ENCODE measurements around the gene SNX10.

The SNX10 gene

GRCh38 chr7:26370011-26370410 is 78.3 kb downstream of the SNX10 start:
- TF ChIP-seq SUZ12 (IDR thresholded peaks at IDR 0.05) = no peak
- TF ChIP-seq ELF4 (IDR thresholded peaks at IDR 0.05) = no peak
- TF ChIP-seq FOXK2 (IDR thresholded peaks at IDR 0.05) = no peak
- no peak for TF ChIP-seq FOXA1 (IDR thresholded peaks at IDR 0.05)
- no peak for TF ChIP-seq SP1 (IDR thresholded peaks at IDR 0.05)
- no peak for TF ChIP-seq FOXM1 (IDR thresholded peaks at IDR 0.05; ENCODE audit: borderline replicate concordance)
- CTCF ChIA-PET = interaction anchor here (0.6 to 2.7 kb wide), 27 partner anchors 9 to 792 kb away, joined by 3 to 23 read pairs (median 3); partner anchors contain the start of genes HOXA3 and HOXA7
- no peak for DNase-seq (ENCODE audit: extremely low spot score)
- POLR2A ChIA-PET = interaction anchor here (1.0 to 1.7 kb wide), 4 partner anchors 29 to 791 kb away, joined by 3 to 7 read pairs (median 3); partner anchors contain the start of gene NFE2L3

DNA sequence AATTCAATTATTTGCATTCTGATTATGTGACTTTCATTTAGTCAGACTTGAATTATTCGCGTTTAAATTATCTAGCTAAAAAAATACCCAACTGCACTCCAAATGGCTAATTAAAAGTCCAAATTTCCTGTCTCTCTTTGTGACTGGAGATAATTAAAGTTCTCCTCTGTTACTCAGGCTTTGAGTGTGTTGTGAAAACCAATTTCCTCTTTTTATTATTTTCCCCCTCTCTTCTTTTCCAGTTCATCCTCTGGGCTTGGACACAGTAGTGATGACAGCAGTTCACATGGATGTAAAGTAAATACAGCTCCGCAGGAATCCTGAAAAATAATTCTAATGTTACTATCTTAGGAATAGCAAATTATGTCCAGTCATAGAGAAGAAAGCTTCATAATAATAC is 80.6 kb downstream of the SNX10 start:
- ChIA-PET CTCF (interaction anchor here (1.4 to 1.7 kb wide), 3 partner anchors 296 to 789 kb away, joined by 3 to 6 read pairs (median 5); no protein-coding TSS in a partner anchor), POLR2A (interaction anchor here (0.9 kb wide), 1 partner anchor 784 kb away, joined by 3 read pairs; the partner anchor contains the start of gene HOXA7)
- DNase-seq (ENCODE audit: extremely low spot score) = no peak
- no peak for TF ChIP-seq SUZ12 (IDR thresholded peaks at IDR 0.05)
- no peak for TF ChIP-seq L3MBTL2 (conservative IDR thresholded peaks at IDR 0.05)
- TF ChIP-seq CTBP1 (IDR thresholded peaks at IDR 0.05; ENCODE audit: borderline replicate concordance) = no peak
- no peak for TF ChIP-seq SP1 (IDR thresholded peaks at IDR 0.05)
- no peak for TF ChIP-seq BHLHE40 (IDR thresholded peaks at IDR 0.05; ENCODE audit: borderline replicate concordance)

DNA sequence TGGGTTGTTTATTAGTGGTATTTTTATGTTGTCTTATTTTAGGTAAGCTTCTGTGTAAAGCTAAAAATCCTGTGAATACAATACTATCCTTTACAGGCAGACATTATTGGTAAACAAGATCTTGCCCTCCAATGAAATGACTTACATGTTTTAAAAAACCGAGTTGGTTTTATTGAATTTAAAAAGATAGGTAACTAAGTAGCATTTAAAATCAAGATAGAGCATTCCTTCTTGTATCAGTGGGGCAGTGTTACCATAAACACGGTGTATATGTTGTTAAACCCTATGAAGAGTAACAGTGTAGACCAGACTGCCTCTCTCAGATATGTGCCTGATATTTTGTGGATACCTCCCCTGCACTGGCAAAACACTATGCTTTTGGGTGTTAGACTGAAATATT is 81.0 kb downstream of the SNX10 start:
- POLR2A ChIA-PET = interaction anchor here (0.9 kb wide), 1 partner anchor 784 kb away, joined by 3 read pairs; the partner anchor contains the start of gene HOXA7
- TF ChIP-seq, protein P1, sequence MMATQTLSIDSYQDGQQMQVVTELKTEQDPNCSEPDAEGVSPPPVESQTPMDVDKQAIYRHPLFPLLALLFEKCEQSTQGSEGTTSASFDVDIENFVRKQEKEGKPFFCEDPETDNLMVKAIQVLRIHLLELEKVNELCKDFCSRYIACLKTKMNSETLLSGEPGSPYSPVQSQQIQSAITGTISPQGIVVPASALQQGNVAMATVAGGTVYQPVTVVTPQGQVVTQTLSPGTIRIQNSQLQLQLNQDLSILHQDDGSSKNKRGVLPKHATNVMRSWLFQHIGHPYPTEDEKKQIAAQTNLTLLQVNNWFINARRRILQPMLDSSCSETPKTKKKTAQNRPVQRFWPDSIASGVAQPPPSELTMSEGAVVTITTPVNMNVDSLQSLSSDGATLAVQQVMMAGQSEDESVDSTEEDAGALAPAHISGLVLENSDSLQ (IDR thresholded peaks at IDR 0.05) = no peak
- TF ChIP-seq SUZ12 (IDR thresholded peaks at IDR 0.05) = no peak
- no peak for TF ChIP-seq NFRKB (IDR thresholded peaks at IDR 0.05)
- TF ChIP-seq ELF4 (IDR thresholded peaks at IDR 0.05) = no peak
- no peak for TF ChIP-seq FOXK2 (IDR thresholded peaks at IDR 0.05)
- no peak for TF ChIP-seq FOXM1 (IDR thresholded peaks at IDR 0.05; ENCODE audit: borderline replicate concordance)
- TF ChIP-seq FOXA1 (IDR thresholded peaks at IDR 0.05) = no peak
- TF ChIP-seq ZNF384 (IDR thresholded peaks at IDR 0.05) = no peak
- no peak for TF ChIP-seq ARNT (IDR thresholded peaks at IDR 0.05)
- no peak for TF ChIP-seq BHLHE40 (IDR thresholded peaks at IDR 0.05; ENCODE audit: borderline replicate concordance)
- no peak for TF ChIP-seq HDGF (IDR thresholded peaks at IDR 0.05; ENCODE audit: borderline replicate concordance)
- TF ChIP-seq LEF1 (IDR thresholded peaks at IDR 0.05; ENCODE audit: borderline replicate concordance) = no peak

DNA sequence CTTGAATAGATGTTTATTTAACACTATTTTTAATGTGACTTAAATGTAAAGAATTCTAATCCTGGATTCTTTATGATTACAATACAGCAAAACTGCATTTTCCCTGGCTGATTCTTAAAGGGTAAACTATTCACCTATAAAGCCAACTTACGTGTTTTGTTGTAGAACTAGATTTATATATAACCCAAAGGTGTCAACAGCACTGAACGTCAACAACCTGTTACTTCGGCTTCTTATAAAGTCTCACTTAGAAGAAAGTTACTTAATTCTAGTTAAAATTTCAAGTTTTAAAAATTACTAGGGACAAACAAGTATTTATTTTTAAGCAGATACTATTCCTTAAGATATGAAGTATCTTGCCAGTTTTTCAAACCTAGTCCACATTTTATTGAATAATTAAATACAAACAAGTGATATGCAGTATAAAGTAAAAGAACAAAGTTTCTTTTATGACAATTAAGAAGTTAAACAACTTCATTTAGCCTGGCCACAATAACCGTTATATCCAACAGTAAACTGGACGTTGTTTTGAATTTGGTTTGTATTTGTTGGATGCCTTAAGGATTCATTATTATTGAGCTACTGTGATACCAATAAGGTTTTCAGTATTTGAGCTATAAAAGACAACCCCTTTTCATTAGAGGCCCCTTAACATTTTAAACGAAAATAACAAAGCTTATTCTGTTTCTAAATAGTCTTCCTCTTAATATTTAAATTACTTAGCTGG is 83.1 kb downstream of the SNX10 start:
- TF ChIP-seq SUZ12 (IDR thresholded peaks at IDR 0.05) (no peak), FOXM1 (IDR thresholded peaks at IDR 0.05; ENCODE audit: borderline replicate concordance) (no peak), L3MBTL2 (conservative IDR thresholded peaks at IDR 0.05) (no peak), ELF4 (IDR thresholded peaks at IDR 0.05) (no peak), ZNF384 (IDR thresholded peaks at IDR 0.05) (no peak), SP1 (IDR thresholded peaks at IDR 0.05) (no peak), FOXK2 (IDR thresholded peaks at IDR 0.05) (no peak), ARNT (IDR thresholded peaks at IDR 0.05) (no peak), FOXA1 (IDR thresholded peaks at IDR 0.05) (no peak), HDGF (IDR thresholded peaks at IDR 0.05; ENCODE audit: borderline replicate concordance) (no peak), NFRKB (IDR thresholded peaks at IDR 0.05) (no peak), TARDBP (IDR thresholded peaks at IDR 0.05) (no peak), CTBP1 (IDR thresholded peaks at IDR 0.05; ENCODE audit: borderline replicate concordance) (no peak), LEF1 (IDR thresholded peaks at IDR 0.05; ENCODE audit: borderline replicate concordance) (no peak), BHLHE40 (IDR thresholded peaks at IDR 0.05; ENCODE audit: borderline replicate concordance) (no peak)
- TF ChIP-seq, protein P1 (IDR thresholded peaks at IDR 0.05) = no peak
- ChIA-PET CTCF (interaction anchor here (0.6 to 1.5 kb wide), 3 partner anchors 10 to 294 kb away, joined by 3 to 4 read pairs (median 3); no protein-coding TSS in a partner anchor), POLR2A (interaction anchor here (1.0 kb wide), 1 partner anchor 173 kb away, joined by 3 read pairs; the partner anchor contains the start of gene CBX3)
- DNase-seq (ENCODE audit: extremely low spot score) = no peak

More for the DNA sequence above, 81.0 kb downstream of the SNX10 start:
- CTCF ChIA-PET = interaction anchor here (1.4 to 1.7 kb wide), 3 partner anchors 295 to 789 kb away, joined by 3 to 6 read pairs (median 5); no protein-coding TSS in a partner anchor
- DNase-seq (ENCODE audit: extremely low spot score) = no peak

- CTCF ChIA-PET = interaction anchor here (1.4 to 1.5 kb wide), 2 partner anchors 11 to 292 kb away, joined by 3 read pairs; no protein-coding TSS in a partner anchor
- TF ChIP-seq LEF1 (IDR thresholded peaks at IDR 0.05; ENCODE audit: borderline replicate concordance) = no peak
- TF ChIP-seq L3MBTL2 (conservative IDR thresholded peaks at IDR 0.05) = no peak
- no peak for TF ChIP-seq FOXM1 (IDR thresholded peaks at IDR 0.05; ENCODE audit: borderline replicate concordance)
- no peak for TF ChIP-seq FOXK2 (IDR thresholded peaks at IDR 0.05)
- no peak for TF ChIP-seq SP1 (IDR thresholded peaks at IDR 0.05)
- no peak for DNase-seq (ENCODE audit: extremely low spot score)
These were observed 84.1 kb downstream of the SNX10 start for GRCh38 chr7:26375726-26376174.

DNA sequence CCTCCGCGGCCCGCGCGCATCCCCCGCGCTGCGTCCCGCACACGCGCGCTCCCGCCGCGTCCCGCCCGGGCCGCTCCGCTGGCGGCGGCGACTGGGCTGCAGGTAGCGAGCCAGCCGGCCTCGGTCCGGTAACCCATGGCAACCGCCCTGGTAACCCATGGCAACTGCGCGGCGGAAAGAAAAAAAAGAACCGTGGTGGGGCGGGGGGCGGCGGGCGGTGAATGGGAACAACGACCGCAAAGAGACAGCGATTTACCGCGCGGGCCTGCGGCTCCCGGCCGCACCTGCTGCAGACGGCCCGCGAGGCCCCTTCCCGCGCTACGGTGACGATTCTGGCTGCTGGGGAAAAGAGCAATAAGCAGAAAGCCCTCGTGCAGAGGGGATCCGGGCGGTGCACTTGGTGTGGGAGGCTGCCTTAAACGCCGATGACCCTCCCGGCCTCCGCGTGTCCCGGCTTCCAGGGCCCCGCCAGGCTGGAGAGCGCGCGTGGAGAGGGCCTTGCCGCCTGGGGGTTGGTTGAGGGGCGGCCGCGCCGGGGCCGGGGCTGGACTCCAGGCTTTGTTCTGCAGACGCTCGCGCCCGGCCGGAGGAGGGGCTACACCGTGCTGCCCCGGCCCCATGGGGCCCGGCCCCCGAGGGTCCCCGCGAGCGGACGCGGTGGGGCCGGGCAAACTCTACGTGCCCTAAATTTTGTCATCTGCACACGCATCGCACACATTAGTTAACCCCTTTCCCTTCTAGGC is 84.7 kb downstream of the SNX10 start:
- DNase-seq (ENCODE audit: extremely low spot score) = peak; percentile 70
- POLR2A ChIA-PET = interaction anchor here (1.0 kb wide), 1 partner anchor 175 kb away, joined by 3 read pairs; the partner anchor contains the start of gene CBX3
- CTCF ChIA-PET = interaction anchor here (1.4 to 1.5 kb wide), 2 partner anchors 11 to 291 kb away, joined by 3 read pairs; no protein-coding TSS in a partner anchor
- no peak for TF ChIP-seq TARDBP (IDR thresholded peaks at IDR 0.05)
- no peak for TF ChIP-seq CTBP1 (IDR thresholded peaks at IDR 0.05; ENCODE audit: borderline replicate concordance)
- TF ChIP-seq, protein P1 (IDR thresholded peaks at IDR 0.05) = no peak
- TF ChIP-seq SUZ12 (IDR thresholded peaks at IDR 0.05) = no peak
- TF ChIP-seq BHLHE40 (IDR thresholded peaks at IDR 0.05; ENCODE audit: borderline replicate concordance) = no peak
- TF ChIP-seq ARNT (IDR thresholded peaks at IDR 0.05) = no peak
- TF ChIP-seq LEF1 (IDR thresholded peaks at IDR 0.05; ENCODE audit: borderline replicate concordance) = 0 out of 2 replicates have a peak, but pooled peaks have one; percentile 42
- TF ChIP-seq FOXM1 (IDR thresholded peaks at IDR 0.05; ENCODE audit: borderline replicate concordance) = no peak
- no peak for TF ChIP-seq NFRKB (IDR thresholded peaks at IDR 0.05)
- TF ChIP-seq ZNF384 (IDR thresholded peaks at IDR 0.05) = peak; percentile 47; the same call in 1 of the 2 replicates
- TF ChIP-seq SP1 (IDR thresholded peaks at IDR 0.05) = no peak
- peak; percentile 94 for TF ChIP-seq L3MBTL2 (conservative IDR thresholded peaks at IDR 0.05)

More at GRCh38 chr7:26375726-26376174, 84.1 kb downstream of the SNX10 start:
- POLR2A ChIA-PET = interaction anchor here (1.0 kb wide), 1 partner anchor 174 kb away, joined by 3 read pairs; the partner anchor contains the start of gene CBX3

Data from HEK293T (cell line).